A549 treated with CORT108297 at 1 μM for 4 hours (cell line): ENCODE data around the gene ANKRD30BL. TPM values are rescaled to one million over a fixed set of nuclear protein-coding genes. Genes with fewer than 3 reads are reported as not detected.

Source experiments
- total RNA-seq: library from RNA; stranded (reverse); fragments of 200-300 nt; extraction: Qiagen RNA extraction; gene quantifications from 5 replicates; pipeline ENCODE4 v1.2.3, GENCODE V29; 2022

ANKRD30BL gene
- total RNA-seq, result not detected in 5 replicates

DNA sequence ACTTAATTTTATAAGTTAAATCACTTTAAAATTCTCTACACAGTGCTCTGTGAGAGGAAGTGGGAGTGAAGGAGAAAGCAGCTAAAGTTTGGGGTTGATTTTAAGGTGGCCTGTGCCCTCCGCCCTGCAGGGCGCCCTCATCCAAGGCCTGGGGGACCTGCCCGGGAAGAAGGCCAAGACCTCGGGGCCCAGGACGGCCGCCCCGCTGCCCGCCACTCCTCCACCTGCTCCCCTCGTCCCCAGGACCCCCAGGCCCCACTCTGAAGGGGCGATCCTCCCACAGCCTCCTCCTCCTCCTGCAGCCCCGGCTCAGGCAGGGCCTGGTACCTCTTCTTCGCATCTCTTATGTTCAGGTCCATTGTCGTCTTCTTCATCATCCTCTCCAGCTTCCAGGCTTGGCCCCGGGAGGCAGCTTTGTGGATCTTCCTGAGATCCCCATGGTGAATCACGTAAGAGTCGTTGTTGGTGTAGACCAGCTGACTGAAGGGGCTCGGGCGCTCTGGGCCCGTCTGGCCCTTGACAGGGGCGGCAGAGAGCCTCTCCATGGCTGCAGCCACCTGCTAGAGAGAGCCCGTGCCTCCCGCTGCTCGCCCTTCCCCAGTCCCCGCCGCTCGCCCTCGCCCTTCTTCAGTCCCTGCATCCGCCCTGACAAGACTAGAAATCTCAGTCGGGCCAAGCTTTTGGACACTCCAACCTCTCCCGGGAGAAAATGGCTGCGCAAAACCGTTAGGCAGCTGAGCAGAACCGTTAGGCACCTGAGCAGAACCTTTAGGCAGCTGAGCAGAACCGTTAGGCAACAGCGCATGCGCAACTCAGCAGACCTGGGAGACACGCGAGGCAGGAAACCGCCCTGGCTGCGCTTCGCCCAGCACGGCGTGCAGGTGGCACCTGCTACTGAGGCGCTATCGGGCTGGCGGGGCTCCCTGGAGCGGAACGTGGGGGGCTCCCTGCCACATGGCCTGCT lies at the start of gene ANKRD30BL:
Gene ANKRD30BL, minus strand, starts transcription at position 792 of the 964 bp plus-strand sequence. Its CDS starts 247 bp downstream, at position 545.

